Panc1 (cell line): ENCODE measurements around the gene ZNF780A. TPM values are rescaled to one million over a fixed set of nuclear protein-coding genes. Genes with fewer than 3 reads are reported as not detected.
"Not testable (repeated sequence)": the region's sequence is repeated elsewhere in the genome, so short reads cannot be mapped to it uniquely, and the experiment has no call there.

ENCODE experiments used
- ATAC-seq: fragments of 200-7000 bp; cut with Tn5 transposase; 2 replicates; pipeline ENCODE4 v1.9.1; 2020; ENCODE audit warnings: mild to moderate bottlenecking, moderate library complexity
- BruUV-seq: library from RNA; stranded (reverse); fragments of 400-500 nt; replicated peaks from 2 replicates; lab custom pipeline; 2021; lab: Mats Ljungman, UMichigan
- CTCF ChIA-PET: fragments of 300-600 bp; sonication (Branson Sonifier 250); formaldehyde crosslinking; loops from one replicate; lab custom pipeline; 2022; ENCODE audit warnings: antibody characterized with exemption; lab: Charles Lee
- POLR2A ChIA-PET: fragments of 300-600 bp; sonication (Branson Sonifier 250); formaldehyde crosslinking; loops from one replicate; lab custom pipeline; 2022; ENCODE audit warnings: antibody characterized with exemption; lab: Charles Lee
- DNase-seq: peaks from one replicate; pipeline ENCODE4 v3.0.0-alpha.2; 2010; ENCODE audit warnings: low read depth, low spot score
- H3K27ac ChIP-seq: 2 replicates; pipeline ENCODE4 v1.5.1; 2011; ENCODE audit warnings: mild to moderate bottlenecking, low read length, inconsistent platforms
- H3K27me3 ChIP-seq: fragments of 200-500 bp; sonication (Bioruptor generic); 2 replicates; pipeline ENCODE4 v1.6.0; 2014; ENCODE audit warnings: low read length, inconsistent platforms; ENCODE audit not compliant: control insufficient read depth, insufficient read depth
- H3K36me3 ChIP-seq: fragments of 200-500 bp; sonication (Bioruptor generic); 2 replicates; pipeline ENCODE4 v1.5.1; 2014; ENCODE audit warnings: inconsistent platforms, mild to moderate bottlenecking, low read length, moderate library complexity; ENCODE audit not compliant: control insufficient read depth, insufficient read depth
- H3K4me1 ChIP-seq: 2 replicates; pipeline ENCODE4 v1.5.1; 2011; ENCODE audit warnings: inconsistent platforms, mild to moderate bottlenecking, low read length, moderate library complexity; ENCODE audit not compliant: control insufficient read depth, insufficient read depth
- H3K4me3 ChIP-seq, 2 experiments: 2 replicates each; pipeline ENCODE4 v1.5.1; 2011 to 2012; ENCODE audit warnings: low read depth in 2 of 2, low read length in 2 of 2, mild to moderate bottlenecking in 2 of 2, inconsistent platforms in 1 of 2, moderate library complexity in 1 of 2
- H3K9me3 ChIP-seq: fragments of 200-500 bp; sonication (Bioruptor generic); 2 replicates; pipeline ENCODE4 v1.5.1; 2014; ENCODE audit warnings: low read depth, mild to moderate bottlenecking, inconsistent platforms, low read length, moderate library complexity; ENCODE audit not compliant: control insufficient read depth, insufficient read depth
- CTCF ChIP-seq: fragments of 450-650 bp; IDR thresholded peaks from 2 replicates; pipeline ENCODE4 v1.5.1; 2017; ENCODE audit warnings: mild to moderate bottlenecking
- POLR2AphosphoS5 ChIP-seq: IDR thresholded peaks from 2 replicates; pipeline ENCODE4 v1.6.1; 2012; ENCODE audit warnings: mild to moderate bottlenecking, low read depth, low read length, moderate library complexity
- SIN3A ChIP-seq: IDR thresholded peaks from 2 replicates; pipeline ENCODE4 v1.6.1; 2012; ENCODE audit warnings: low read depth, mild to moderate bottlenecking, low read length, moderate library complexity, borderline replicate concordance; ENCODE audit not compliant: insufficient read depth
- TCF7L2 ChIP-seq: IDR thresholded peaks from 2 replicates; pipeline ENCODE4 v1.6.1; 2011; ENCODE audit warnings: mild to moderate bottlenecking, low read depth, low read length, inconsistent platforms
- in situ Hi-C: cut with HindIII; loops from 2 replicates; pipeline ENCODE4 v1.10.0; 2016; ENCODE audit warnings: low sequenced_read_pairs, low pct_unique_long_range_greater_than_20kb
- intact Hi-C: fragments of 100-400 bp; cut with micrococcal nuclease; formaldehyde crosslinking; loops from one replicate; pipeline ENCODE4 v1.10.0; 2022; ENCODE audit not compliant: unreplicated experiment
- total RNA-seq: library from RNA; stranded (reverse); gene quantifications from one replicate; pipeline ENCODE4 v1.2.1, GENCODE V29; 2021; ENCODE audit not compliant: unreplicated experiment
- TF ChIP-seq, protein P1 (sequence below), 2 experiments: IDR thresholded peaks; 2 replicates each; pipeline ENCODE4 v1.6.1; 2011 to 2012; ENCODE audit warnings: low read depth in 2 of 2, control low read depth in 1 of 2, low read length in 1 of 2, mild to moderate bottlenecking in 1 of 2, moderate library complexity in 1 of 2; ENCODE audit not compliant: insufficient read depth in 1 of 2

The ZNF780A gene
- total RNA-seq, 1 experiment from 2014 or later = 251 TPM

- peaks cover 47% of the 10 kb centered on the region for H3K9me3 ChIP-seq
- CTCF ChIA-PET, intact Hi-C loops, POLR2A ChIA-PET, DNase-seq, BruUV-seq, H3K27me3 ChIP-seq, H3K4me3 ChIP-seq, H3K4me1 ChIP-seq, ATAC-seq, H3K27ac ChIP-seq, H3K36me3 ChIP-seq: not testable (repeated sequence)
- peak; percentile 32; the same call in 1 of the 2 replicates for TF ChIP-seq CTCF
- in situ Hi-C loops = loop anchor here (5.0 kb wide), 2 partner anchors 66 to 101 kb away; partner anchors contain the start of gene PSMC4
These were observed 52.7 kb downstream of the ZNF780A start for GRCh38 chr19:40038047-40038446.

GRCh38 chr19:40035996-40036395 is 54.7 kb downstream of the ZNF780A start:
- intact Hi-C loops (no loop called here), in situ Hi-C loops (loop anchor here (5.0 kb wide), 2 partner anchors 64 to 99 kb away; partner anchors contain the start of gene PSMC4)
- Histone ChIP-seq H3K27me3 (no peaks in the 10 kb centered on the region), H3K36me3 (no peaks in the 10 kb centered on the region), H3K4me1 (no peaks in the 10 kb centered on the region), H3K9me3 (peaks cover 67% of the 10 kb centered on the region), H3K4me3 (no peak overlapping the region), H3K27ac (no peak overlapping the region)
- DNase-seq (no peak), ATAC-seq (no peak)
- TF ChIP-seq CTCF = peak; percentile 19; the same call in 1 of the 2 replicates
- no peak for TF ChIP-seq POLR2AphosphoS5
- CTCF ChIA-PET = interaction anchor here (0.5 to 1.7 kb wide), 4 partner anchors 18 to 207 kb away, joined by 3 to 12 read pairs (median 4); partner anchors contain the start of gene PSMC4
- BruUV-seq = no TSS peak
- POLR2A ChIA-PET = interaction anchor here (0.5 to 1.1 kb wide), 4 partner anchors 13 to 208 kb away, joined by 3 to 6 read pairs (median 3); no protein-coding TSS in a partner anchor

- Histone ChIP-seq H3K4me3 (no peak overlapping the region), H3K9me3 (peaks cover 87% of the 10 kb centered on the region), H3K27me3 (no peaks in the 10 kb centered on the region), H3K36me3 (no peaks in the 10 kb centered on the region), H3K4me1 (no peaks in the 10 kb centered on the region), H3K27ac (no peak overlapping the region)
- ChIA-PET POLR2A (interaction anchor here (0.5 to 0.6 kb wide), 2 partner anchors 15 to 200 kb away, joined by 10 to 14 read pairs; partner anchors contain the start of gene DYRK1B), CTCF (no interaction called here)
- no TSS peak for BruUV-seq
- intact Hi-C loops (no loop called here), in situ Hi-C loops (no loop called here)
- TF ChIP-seq, protein P1, sequence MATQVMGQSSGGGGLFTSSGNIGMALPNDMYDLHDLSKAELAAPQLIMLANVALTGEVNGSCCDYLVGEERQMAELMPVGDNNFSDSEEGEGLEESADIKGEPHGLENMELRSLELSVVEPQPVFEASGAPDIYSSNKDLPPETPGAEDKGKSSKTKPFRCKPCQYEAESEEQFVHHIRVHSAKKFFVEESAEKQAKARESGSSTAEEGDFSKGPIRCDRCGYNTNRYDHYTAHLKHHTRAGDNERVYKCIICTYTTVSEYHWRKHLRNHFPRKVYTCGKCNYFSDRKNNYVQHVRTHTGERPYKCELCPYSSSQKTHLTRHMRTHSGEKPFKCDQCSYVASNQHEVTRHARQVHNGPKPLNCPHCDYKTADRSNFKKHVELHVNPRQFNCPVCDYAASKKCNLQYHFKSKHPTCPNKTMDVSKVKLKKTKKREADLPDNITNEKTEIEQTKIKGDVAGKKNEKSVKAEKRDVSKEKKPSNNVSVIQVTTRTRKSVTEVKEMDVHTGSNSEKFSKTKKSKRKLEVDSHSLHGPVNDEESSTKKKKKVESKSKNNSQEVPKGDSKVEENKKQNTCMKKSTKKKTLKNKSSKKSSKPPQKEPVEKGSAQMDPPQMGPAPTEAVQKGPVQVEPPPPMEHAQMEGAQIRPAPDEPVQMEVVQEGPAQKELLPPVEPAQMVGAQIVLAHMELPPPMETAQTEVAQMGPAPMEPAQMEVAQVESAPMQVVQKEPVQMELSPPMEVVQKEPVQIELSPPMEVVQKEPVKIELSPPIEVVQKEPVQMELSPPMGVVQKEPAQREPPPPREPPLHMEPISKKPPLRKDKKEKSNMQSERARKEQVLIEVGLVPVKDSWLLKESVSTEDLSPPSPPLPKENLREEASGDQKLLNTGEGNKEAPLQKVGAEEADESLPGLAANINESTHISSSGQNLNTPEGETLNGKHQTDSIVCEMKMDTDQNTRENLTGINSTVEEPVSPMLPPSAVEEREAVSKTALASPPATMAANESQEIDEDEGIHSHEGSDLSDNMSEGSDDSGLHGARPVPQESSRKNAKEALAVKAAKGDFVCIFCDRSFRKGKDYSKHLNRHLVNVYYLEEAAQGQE (IDR thresholded peaks at IDR 0.05; ENCODE audit: insufficient read depth in 1 of 2, low read depth in 2 of 2, low read length in 1 of 2) = no peak
- no peak for TF ChIP-seq POLR2AphosphoS5
- no peak for TF ChIP-seq SIN3A
- no peak for TF ChIP-seq CTCF
- no peak for TF ChIP-seq TCF7L2
- no peak for DNase-seq
- peak; percentile 35 for ATAC-seq
These were observed 56.7 kb downstream of the ZNF780A start for GRCh38 chr19:40033989-40034560.
